HL-60 (cell line): ENCODE results near the gene MED29.

Experiments used
- DNase-seq, 2 experiments: peaks; one replicate each; pipeline ENCODE4 v3.0.0-alpha.2; 2010 to 2020; ENCODE audit warnings: low read depth in 1 of 2, low spot score in 1 of 2
- H3K27ac ChIP-seq: fragments of 250-450 bp; sonication (Bioruptor Pico); replicated peaks from 2 replicates; pipeline ENCODE4 v1.5.1; 2020; ENCODE audit warnings: mild to moderate bottlenecking, moderate library complexity
- H3K27me3 ChIP-seq: fragments of 250-450 bp; sonication (Bioruptor Pico); 2 replicates; pipeline ENCODE4 v1.5.1; 2021; ENCODE audit warnings: mild to moderate bottlenecking, moderate library complexity; ENCODE audit not compliant: insufficient read depth, poor library complexity, severe bottlenecking
- H3K4me3 ChIP-seq: replicated peaks from 2 replicates; pipeline ENCODE4 v1.5.1; 2011; ENCODE audit warnings: mild to moderate bottlenecking, control low read depth, low read length; ENCODE audit not compliant: insufficient read depth
- CTCF ChIP-seq: IDR thresholded peaks from one replicate; pipeline ENCODE4 v1.5.1; 2011; ENCODE audit warnings: low read length, control low read depth, inconsistent platforms; ENCODE audit not compliant: insufficient read depth
- GABPA ChIP-seq: IDR thresholded peaks from 2 replicates; pipeline ENCODE4 v1.6.1; 2012; ENCODE audit warnings: low read depth
- POLR2AphosphoS5 ChIP-seq: IDR thresholded peaks from 2 replicates; pipeline ENCODE4 v1.6.1; 2012; ENCODE audit warnings: low read depth
- SPI1 ChIP-seq: IDR thresholded peaks from 2 replicates; pipeline ENCODE4 v1.6.1; 2012; ENCODE audit warnings: low read depth, mild to moderate bottlenecking, borderline replicate concordance
- TF ChIP-seq, protein P1 (sequence below): IDR thresholded peaks from 2 replicates; pipeline ENCODE4 v1.6.1; 2012; ENCODE audit warnings: low read depth; ENCODE audit not compliant: insufficient replicate concordance

Gene MED29

GRCh38 chr19:39424934-39425333, 33.8 kb downstream of the MED29 start:
- TF ChIP-seq GABPA (no peak), CTCF (no peak), SPI1 (no peak), POLR2AphosphoS5 (no peak)
- TF ChIP-seq, protein P1, sequence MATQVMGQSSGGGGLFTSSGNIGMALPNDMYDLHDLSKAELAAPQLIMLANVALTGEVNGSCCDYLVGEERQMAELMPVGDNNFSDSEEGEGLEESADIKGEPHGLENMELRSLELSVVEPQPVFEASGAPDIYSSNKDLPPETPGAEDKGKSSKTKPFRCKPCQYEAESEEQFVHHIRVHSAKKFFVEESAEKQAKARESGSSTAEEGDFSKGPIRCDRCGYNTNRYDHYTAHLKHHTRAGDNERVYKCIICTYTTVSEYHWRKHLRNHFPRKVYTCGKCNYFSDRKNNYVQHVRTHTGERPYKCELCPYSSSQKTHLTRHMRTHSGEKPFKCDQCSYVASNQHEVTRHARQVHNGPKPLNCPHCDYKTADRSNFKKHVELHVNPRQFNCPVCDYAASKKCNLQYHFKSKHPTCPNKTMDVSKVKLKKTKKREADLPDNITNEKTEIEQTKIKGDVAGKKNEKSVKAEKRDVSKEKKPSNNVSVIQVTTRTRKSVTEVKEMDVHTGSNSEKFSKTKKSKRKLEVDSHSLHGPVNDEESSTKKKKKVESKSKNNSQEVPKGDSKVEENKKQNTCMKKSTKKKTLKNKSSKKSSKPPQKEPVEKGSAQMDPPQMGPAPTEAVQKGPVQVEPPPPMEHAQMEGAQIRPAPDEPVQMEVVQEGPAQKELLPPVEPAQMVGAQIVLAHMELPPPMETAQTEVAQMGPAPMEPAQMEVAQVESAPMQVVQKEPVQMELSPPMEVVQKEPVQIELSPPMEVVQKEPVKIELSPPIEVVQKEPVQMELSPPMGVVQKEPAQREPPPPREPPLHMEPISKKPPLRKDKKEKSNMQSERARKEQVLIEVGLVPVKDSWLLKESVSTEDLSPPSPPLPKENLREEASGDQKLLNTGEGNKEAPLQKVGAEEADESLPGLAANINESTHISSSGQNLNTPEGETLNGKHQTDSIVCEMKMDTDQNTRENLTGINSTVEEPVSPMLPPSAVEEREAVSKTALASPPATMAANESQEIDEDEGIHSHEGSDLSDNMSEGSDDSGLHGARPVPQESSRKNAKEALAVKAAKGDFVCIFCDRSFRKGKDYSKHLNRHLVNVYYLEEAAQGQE = no peak
- no peak overlapping the region for H3K27ac ChIP-seq
- no peaks in the 10 kb centered on the region for H3K27me3 ChIP-seq
- H3K4me3 ChIP-seq = no peak overlapping the region
- DNase-seq = no peak

- TF ChIP-seq, protein P1 = no peak
- TF ChIP-seq POLR2AphosphoS5 (no peak), SPI1 (no peak), CTCF (no peak), GABPA (no peak)
- no peaks in the 10 kb centered on the region for H3K27me3 ChIP-seq
- DNase-seq = no peak
- no peak overlapping the region for H3K4me3 ChIP-seq
- no peak overlapping the region for H3K27ac ChIP-seq
Measured at GRCh38 chr19:39425744-39426143, 34.6 kb downstream of the MED29 start.

DNA sequence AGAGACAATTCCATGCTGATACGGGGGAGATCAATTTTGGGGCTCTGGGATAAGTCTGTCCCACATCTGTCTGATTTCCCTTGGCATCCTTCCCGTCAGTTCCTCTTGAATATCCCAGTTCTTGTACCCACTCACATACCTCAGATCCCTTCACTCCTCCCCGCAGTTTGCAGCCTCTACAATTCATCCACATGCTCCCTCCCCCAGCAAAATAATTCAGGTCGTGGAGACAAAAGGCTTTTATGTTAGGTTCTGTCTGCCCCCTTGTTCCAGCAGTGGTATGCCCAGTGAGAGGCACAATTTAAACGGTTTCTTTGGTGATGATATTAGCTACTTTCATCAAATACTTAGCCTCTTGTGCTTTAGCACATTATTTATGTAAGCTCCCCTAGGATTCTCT, 35.0 kb downstream of the MED29 start:
- Histone ChIP-seq H3K27me3 (no peaks in the 10 kb centered on the region), H3K4me3 (no peak overlapping the region), H3K27ac (no peak overlapping the region)
- no peak for TF ChIP-seq GABPA
- TF ChIP-seq SPI1 = no peak
- TF ChIP-seq POLR2AphosphoS5 = no peak
- TF ChIP-seq, protein P1 = no peak
- no peak for TF ChIP-seq CTCF
- no peak for DNase-seq
